GM21529 (cell line): ENCODE data around the gene FGG.

Source experiments
- ATAC-seq: cut with Tn5 transposase; IDR thresholded peaks from one replicate; pipeline ENCODE4 v1.9.1; 2021; ENCODE audit not compliant: unreplicated experiment

Gene FGG

GRCh38 chr4:154588198-154588597, 24.3 kb downstream of the FGG start:
- no peak for ATAC-seq

- no peak for ATAC-seq
Observed at GRCh38 chr4:154586296-154587033, 26.0 kb downstream of the FGG start.

- ATAC-seq = no peak
Observed at GRCh38 chr4:154585369-154586018, 27.0 kb downstream of the FGG start.

GRCh38 chr4:154584259-154584658, 28.2 kb downstream of the FGG start:
- ATAC-seq = no peak

GRCh38 chr4:154583677-154584076, 28.8 kb downstream of the FGG start:
- no peak for ATAC-seq

GRCh38 chr4:154583230-154583629, 29.2 kb downstream of the FGG start:
- ATAC-seq = no peak

- no peak for ATAC-seq
Observed at GRCh38 chr4:154582723-154583122, 29.7 kb downstream of the FGG start.

- ATAC-seq = no peak
Observed at GRCh38 chr4:154579927-154580326, 32.5 kb downstream of the FGG start.

- ATAC-seq = no peak
Observed at GRCh38 chr4:154578919-154579318, 33.5 kb downstream of the FGG start.

GRCh38 chr4:154577324-154577723, 35.1 kb downstream of the FGG start:
- no peak for ATAC-seq

GRCh38 chr4:154574311-154574710, 38.1 kb downstream of the FGG start:
- ATAC-seq = no peak

GRCh38 chr4:154573190-154573870, 39.1 kb downstream of the FGG start:
- ATAC-seq = no peak

- ATAC-seq = no peak
Observed at GRCh38 chr4:154569584-154569983, 42.9 kb downstream of the FGG start.

- ATAC-seq = no peak
Observed at GRCh38 chr4:154569028-154569427, 43.4 kb downstream of the FGG start.

- no peak for ATAC-seq
Observed at GRCh38 chr4:154566639-154567204, 45.7 kb downstream of the FGG start.

- no peak for ATAC-seq
Observed at GRCh38 chr4:154565704-154566103, 46.8 kb downstream of the FGG start.

GRCh38 chr4:154564311-154564710, 48.1 kb downstream of the FGG start:
- no peak for ATAC-seq

GRCh38 chr4:154562697-154563254, 49.7 kb downstream of the FGG start, which contains the start of gene FGB:
Gene FGB, plus strand, starts transcription at chr4:154563011. Its CDS starts 8 bp downstream, at chr4:154563019.
- no peak for ATAC-seq

GRCh38 chr4:154560824-154561231, 51.6 kb downstream of the FGG start:
- ATAC-seq = no peak

GRCh38 chr4:154560419-154560801, 52.0 kb downstream of the FGG start:
- ATAC-seq = no peak
